Fibroblast of skin of scalp (primary cell): ENCODE results near the gene TATDN3.
A peak's percentile ranks its signal among the peaks of the same experiment; 100 is the strongest.
"Not testable (repeated sequence)": the region's sequence is repeated elsewhere in the genome, so short reads cannot be mapped to it uniquely, and the experiment has no call there.

ENCODE experiments used
- DNase-seq: peaks from one replicate; pipeline ENCODE4 v3.0.0-alpha.2; 2013

Gene TATDN3

GRCh38 chr1:212828395-212828794, 36.7 kb downstream of the TATDN3 start:
- no peak for DNase-seq

GRCh38 chr1:212833211-212834207, 41.8 kb downstream of the TATDN3 start:
- DNase-seq, result not testable (repeated sequence)

GRCh38 chr1:212838145-212838544, 46.5 kb downstream of the TATDN3 start:
- no peak for DNase-seq

GRCh38 chr1:212844521-212844920, 52.8 kb downstream of the TATDN3 start:
- DNase-seq, result not testable (repeated sequence)

GRCh38 chr1:212847549-212847948, 55.9 kb downstream of the TATDN3 start, which contains the start of gene SPATA45:
Gene SPATA45 (minus strand): TSS chr1:212847649. CDS start chr1:212836149, 11,500 bp downstream.
- no peak for DNase-seq

GRCh38 chr1:212852105-212852688, 60.5 kb downstream of the TATDN3 start:
- no peak for DNase-seq

GRCh38 chr1:212853658-212854057, 62.0 kb downstream of the TATDN3 start:
- DNase-seq, result no peak

GRCh38 chr1:212856755-212857154, 65.1 kb downstream of the TATDN3 start:
- no peak for DNase-seq

- peak; percentile 95 for DNase-seq
Observed at GRCh38 chr1:212857992-212858460, 66.3 kb downstream of the TATDN3 start, which contains the start of gene FLVCR1. Gene FLVCR1 (plus strand): TSS chr1:212858275. CDS start chr1:212858453, 178 bp downstream.

- peak; percentile 7 for DNase-seq
Observed at GRCh38 chr1:212858461-212859265, 67.0 kb downstream of the TATDN3 start.

- peak; percentile 17 for DNase-seq
Observed at GRCh38 chr1:212860713-212861581, 69.3 kb downstream of the TATDN3 start.

- no peak for DNase-seq
Observed at GRCh38 chr1:212862111-212862690, 70.5 kb downstream of the TATDN3 start.

- not testable (repeated sequence) for DNase-seq
Observed at GRCh38 chr1:212863345-212863744, 71.7 kb downstream of the TATDN3 start.

GRCh38 chr1:212864201-212864600, 72.5 kb downstream of the TATDN3 start:
- no peak for DNase-seq
